HCT116 (cell line): ENCODE data around the gene WDR35. TPM values are rescaled to one million over a fixed set of nuclear protein-coding genes. Genes with fewer than 3 reads are reported as not detected.

ENCODE experiments used
- ATAC-seq: fragments of 200-7000 bp; cut with Tn5 transposase; 2 replicates; pipeline ENCODE4 v1.9.1; 2020; ENCODE audit warnings: mild to moderate bottlenecking, moderate library complexity
- BruUV-seq: library from RNA; stranded (reverse); fragments of 400-500 nt; replicated peaks from 2 replicates; lab custom pipeline; 2021; lab: Mats Ljungman, UMichigan
- CTCF ChIA-PET: fragments of 300-600 bp; sonication (Branson Sonifier 250); formaldehyde crosslinking; loops from one replicate; lab custom pipeline; 2021; ENCODE audit warnings: antibody characterized with exemption; lab: Charles Lee
- POLR2A ChIA-PET: fragments of 300-600, 350-600 bp; sonication (Branson Sonifier 250); formaldehyde crosslinking; loops from one replicate; lab custom pipeline; 2021; ENCODE audit warnings: antibody characterized with exemption; lab: Charles Lee
- RAD21 ChIA-PET, 2 experiments: fragments of 300-600 bp; sonication (Branson Sonifier 250); formaldehyde crosslinking; loops; one replicate each; lab custom pipeline; 2023; ENCODE audit warnings: low total read pairs in 2 of 2; ENCODE audit not compliant: uncharacterized antibody in 2 of 2, unreplicated experiment in 2 of 2, low non-redundant PET in 1 of 2; lab: Charles Lee
- DNase-seq: peaks from one replicate; pipeline ENCODE4 v3.0.0-alpha.2; 2010; ENCODE audit warnings: low read depth, low spot score
- H2AFZ ChIP-seq: fragments of 200-600 bp; shearing (Covaris generic), sonication (generic); 2 replicates; pipeline ENCODE4 v1.6.1; 2017; ENCODE audit warnings: low read depth, mixed run types, mixed read lengths, antibody characterized with exemption, low read length; ENCODE audit not compliant: poor library complexity, severe bottlenecking
- H3K27ac ChIP-seq: 2 replicates; pipeline ENCODE4 v1.5.1; 2012; ENCODE audit warnings: low read depth, low read length
- H3K27me3 ChIP-seq: fragments of 200-600 bp; sonication (generic); 2 replicates; pipeline ENCODE4 v1.6.1; 2016; ENCODE audit warnings: mixed run types, low read length, mixed read lengths; ENCODE audit not compliant: insufficient read depth
- H3K36me3 ChIP-seq, 2 experiments: fragments of 200-500 bp in 1 of 2; fragments of 200-600 bp in 1 of 2; sonication (Bioruptor generic) in 1 of 2; sonication (generic) in 1 of 2; 2 replicates each; pipeline versions ENCODE4 v1.5.1 to v1.6.1; 2014 to 2016; ENCODE audit warnings: low read length in 2 of 2, inconsistent platforms in 1 of 2, mixed read lengths in 1 of 2, mixed run types in 1 of 2; ENCODE audit not compliant: insufficient read depth in 2 of 2, control insufficient read depth in 1 of 2
- H3K4me1 ChIP-seq, 2 experiments: fragments of 200-600 bp in 1 of 2; sonication (generic) in 1 of 2; 2 replicates each; pipeline versions ENCODE4 v1.5.1 to v1.6.1; 2012 to 2017; ENCODE audit warnings: low read length in 2 of 2, inconsistent platforms in 1 of 2, mild to moderate bottlenecking in 1 of 2, mixed read lengths in 1 of 2, mixed run types in 1 of 2, moderate library complexity in 1 of 2; ENCODE audit not compliant: insufficient read depth in 2 of 2, control insufficient read depth in 1 of 2
- H3K4me2 ChIP-seq: fragments of 200-600 bp; sonication (generic); 2 replicates; pipeline ENCODE4 v1.6.1; 2017; ENCODE audit warnings: mixed run types, low read length, mixed read lengths
- H3K4me3 ChIP-seq, 2 experiments: fragments of 200-600 bp in 1 of 2; sonication (generic) in 1 of 2; replicated peaks in 1 of 2; 2 replicates each; pipeline ENCODE4 v1.5.1; 2011 to 2016; ENCODE audit warnings: low read length in 2 of 2, control low read depth in 1 of 2, low read depth in 1 of 2, mild to moderate bottlenecking in 1 of 2, mixed read lengths in 1 of 2, mixed run types in 1 of 2
- H3K79me2 ChIP-seq: fragments of 200-600 bp; sonication (generic); 2 replicates; pipeline ENCODE4 v1.6.1; 2017; ENCODE audit warnings: mild to moderate bottlenecking, mixed run types, low read length, moderate library complexity, mixed read lengths; ENCODE audit not compliant: insufficient read depth
- H3K9ac ChIP-seq: fragments of 200-600 bp; sonication (generic); 2 replicates; pipeline ENCODE4 v1.6.1; 2016; ENCODE audit warnings: low read length, mixed read lengths
- H3K9me2 ChIP-seq: fragments of 200-600 bp; sonication (generic), shearing (Covaris generic); 2 replicates; pipeline ENCODE4 v1.6.1; 2017; ENCODE audit warnings: mixed run types, mild to moderate bottlenecking, moderate library complexity; ENCODE audit not compliant: insufficient read depth
- H3K9me3 ChIP-seq, 2 experiments: fragments of 200-500 bp in 1 of 2; fragments of 200-600 bp in 1 of 2; sonication (Bioruptor generic) in 1 of 2; sonication (generic) in 1 of 2; 2 replicates each; pipeline ENCODE4 v1.6.1; 2014 to 2017; ENCODE audit warnings: low read length in 2 of 2, mixed read lengths in 2 of 2, inconsistent platforms in 1 of 2, low read depth in 1 of 2, mild to moderate bottlenecking in 1 of 2, mixed run types in 1 of 2, moderate library complexity in 1 of 2; ENCODE audit not compliant: control insufficient read depth in 1 of 2, insufficient read depth in 1 of 2
- H4K20me1 ChIP-seq: fragments of 200-600 bp; sonication (generic), shearing (Covaris generic); 2 replicates; pipeline ENCODE4 v1.6.1; 2017; ENCODE audit warnings: mixed run types, mild to moderate bottlenecking, moderate library complexity; ENCODE audit not compliant: insufficient read depth
- CBX3 ChIP-seq: IDR thresholded peaks from 2 replicates; pipeline ENCODE4 v1.6.1; 2012; ENCODE audit warnings: low read depth
- EGR1 ChIP-seq: IDR thresholded peaks from 2 replicates; pipeline ENCODE4 v1.6.1; 2012; ENCODE audit warnings: low read depth
- EZH2 ChIP-seq: fragments of 200-600 bp; sonication (generic); IDR thresholded peaks from 2 replicates; pipeline ENCODE4 v1.6.1; 2017; ENCODE audit warnings: antibody characterized with exemption, mixed run types
- SRF ChIP-seq: IDR thresholded peaks from 2 replicates; pipeline ENCODE4 v1.6.1; 2012; ENCODE audit warnings: low read depth
- intact Hi-C: fragments of 100-400 bp; cut with micrococcal nuclease; formaldehyde crosslinking; loops from 2 replicates; pipeline ENCODE4 v1.10.0; 2022
- total RNA-seq: library from RNA; stranded (reverse); gene quantifications from one replicate; pipeline ENCODE4 v1.2.1, GENCODE V29; 2021; ENCODE audit not compliant: unreplicated experiment
- TF ChIP-seq, protein P1 (sequence below): IDR thresholded peaks from 2 replicates; pipeline ENCODE4 v1.6.1; 2012

The WDR35 gene
- total RNA-seq, 1 experiment from 2014 or later = 9.6 TPM

DNA sequence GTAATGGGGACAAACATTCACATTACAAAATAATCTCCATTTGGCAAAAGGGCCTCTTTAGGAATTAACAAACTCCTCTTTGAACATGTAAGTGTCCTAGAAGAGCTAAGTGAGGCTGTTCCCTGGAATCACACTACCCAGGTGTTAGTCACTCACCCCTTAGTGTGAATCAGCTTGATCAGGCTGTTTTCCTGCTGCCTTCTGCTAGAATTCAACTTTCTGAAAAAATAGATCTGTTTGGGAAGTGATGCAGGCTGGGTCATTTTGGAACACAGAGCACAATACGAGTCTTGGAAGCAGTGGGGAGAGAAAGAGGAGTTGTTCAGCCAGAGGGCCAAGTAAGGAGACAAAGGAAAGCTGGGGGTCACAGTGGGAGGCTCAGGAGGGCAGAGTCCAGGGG is 128.1 kb downstream of the WDR35 start:
- ATAC-seq = no peak

More for the DNA sequence above, 128.1 kb downstream of the WDR35 start:
- Histone ChIP-seq H3K27me3 (no peaks in the 10 kb centered on the region; the same call in 1 of the 2 replicates), H2AFZ (no peak overlapping the region), H3K9me3 (no peaks in the 10 kb centered on the region), H3K79me2 (no peaks in the 10 kb centered on the region), H4K20me1 (no peaks in the 10 kb centered on the region), H3K4me1 (peaks cover 0 to 8% of the 10 kb centered on the region in 2 experiments; a peak in 1 of 4 replicates), H3K4me2 (no peak overlapping the region), H3K4me3 (no peak overlapping the region), H3K27ac (no peak overlapping the region), H3K9ac (no peak overlapping the region)
- DNase-seq = no peak
- POLR2A ChIA-PET = no interaction called here
- no TSS peak for BruUV-seq
- intact Hi-C loops = loop anchor here (2.0 to 5.0 kb wide), 4 partner anchors 190 to 1425 kb away; no protein-coding TSS in a partner anchor
- TF ChIP-seq CBX3 = no peak
- TF ChIP-seq EGR1 = no peak
- TF ChIP-seq EZH2 = no peak
- TF ChIP-seq, protein P1, sequence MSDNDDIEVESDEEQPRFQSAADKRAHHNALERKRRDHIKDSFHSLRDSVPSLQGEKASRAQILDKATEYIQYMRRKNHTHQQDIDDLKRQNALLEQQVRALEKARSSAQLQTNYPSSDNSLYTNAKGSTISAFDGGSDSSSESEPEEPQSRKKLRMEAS = no peak
- TF ChIP-seq SRF = no peak
- TF ChIP-seq, all 23 proteins: peak for 0
- no peaks in the 10 kb centered on the region for H3K36me3 ChIP-seq
- no peaks in the 10 kb centered on the region for H3K9me2 ChIP-seq
- RAD21 ChIA-PET = no interaction called here
- CTCF ChIA-PET = interaction anchor here (1.7 to 2.4 kb wide), 2 partner anchors 492 to 1341 kb away, joined by 7 to 14 read pairs; no protein-coding TSS in a partner anchor

Other genes with a start within 250 kb of the WDR35 start
- gene TTC32, start 88.1 kb downstream of the WDR35 start, total RNA-seq = 6.3 TPM
- gene MATN3, start 22.6 kb upstream of the WDR35 start, total RNA-seq = not detected
- gene LAPTM4A, start 61.5 kb upstream of the WDR35 start, total RNA-seq = 84.5 TPM
- gene SDC1, start 235.0 kb upstream of the WDR35 start, total RNA-seq = 32.0 TPM